HG03135 (cell line): ENCODE results near the gene SSTR3.

Experiments used
- ATAC-seq: cut with Tn5 transposase; IDR thresholded peaks from one replicate; pipeline ENCODE4 v1.9.1; 2021; ENCODE audit warnings: mild to moderate bottlenecking, moderate library complexity; ENCODE audit not compliant: unreplicated experiment

Gene SSTR3

DNA sequence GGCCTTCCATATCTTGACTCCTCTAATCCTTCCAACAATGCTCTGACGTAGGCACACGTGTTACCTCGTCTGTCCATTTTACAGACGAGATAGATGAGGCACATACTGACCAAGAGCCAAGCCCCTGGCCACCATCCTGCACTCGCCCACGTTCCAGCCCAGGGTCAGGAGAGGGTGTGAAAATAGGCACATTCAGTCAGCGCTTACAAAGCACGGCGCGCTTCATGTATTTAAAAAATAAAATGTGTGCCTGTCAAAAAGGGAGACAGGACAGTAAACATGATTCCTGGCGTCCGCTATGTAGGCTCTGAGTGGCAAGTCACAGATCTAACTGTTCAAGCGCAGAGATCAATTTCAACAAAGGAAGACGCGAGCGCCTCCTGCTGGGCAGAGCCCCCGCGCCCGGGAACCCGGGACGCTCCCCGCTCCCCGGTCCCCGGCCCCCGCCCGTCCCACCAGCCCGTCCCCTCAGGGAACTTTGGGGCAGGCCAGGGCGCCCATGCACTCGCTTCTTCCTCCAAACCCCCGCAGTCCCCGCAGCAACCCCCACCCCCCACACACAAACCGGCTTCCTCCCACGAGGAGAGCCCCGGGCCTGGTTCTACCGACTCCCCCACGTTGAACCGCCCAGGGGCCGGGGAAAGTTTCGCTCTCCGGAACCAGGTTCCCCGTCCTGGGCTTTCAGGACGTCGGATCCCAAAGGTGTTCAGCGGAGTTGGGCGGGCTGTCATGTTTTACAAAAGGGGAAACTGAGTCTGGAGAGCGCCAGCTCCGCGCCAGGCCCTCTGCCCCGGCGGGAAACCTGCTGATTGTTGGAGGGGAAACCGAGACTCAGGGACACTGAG, 13.8 kb downstream of the SSTR3 start:
- ATAC-seq: no peak

DNA sequence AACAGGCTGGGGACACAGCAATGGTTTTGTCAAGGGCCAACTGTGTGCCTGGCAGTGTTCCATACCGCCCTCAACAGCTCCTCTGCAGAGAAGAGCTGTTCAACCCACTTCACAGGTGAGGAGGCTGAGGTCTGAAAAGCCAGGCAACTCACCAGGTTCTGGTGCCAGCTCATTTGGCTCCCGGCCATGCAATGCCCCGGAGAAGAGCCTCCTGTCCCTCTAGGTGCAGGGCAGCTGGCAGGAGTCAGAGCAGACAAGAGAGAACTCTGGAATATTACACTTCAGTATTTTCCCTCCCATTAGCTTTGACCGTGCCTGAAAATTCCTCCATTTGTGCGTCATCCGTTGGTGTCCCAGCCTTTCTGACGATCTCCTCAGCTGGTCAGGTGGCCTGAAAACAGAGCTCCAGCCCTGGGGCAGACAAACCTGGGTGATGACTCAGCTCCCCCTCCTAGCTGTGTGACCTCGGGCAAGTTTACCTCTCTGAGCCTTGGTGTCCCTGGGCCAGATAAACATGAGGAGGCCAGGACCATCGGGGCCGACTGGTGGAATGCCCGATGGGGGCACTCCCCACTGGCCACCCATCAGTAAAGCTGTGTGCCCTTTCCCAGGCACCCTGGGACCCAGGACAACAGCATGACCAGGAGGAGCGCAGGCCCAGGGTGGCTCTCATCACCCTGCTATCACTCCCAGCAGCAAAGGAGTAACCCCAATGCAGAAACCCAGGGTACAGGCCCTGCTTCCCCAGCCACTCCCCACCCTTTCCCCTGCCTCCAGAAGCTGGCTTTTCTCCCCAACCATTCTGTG, 14.6 kb downstream of the SSTR3 start:
- ATAC-seq: no peak

DNA sequence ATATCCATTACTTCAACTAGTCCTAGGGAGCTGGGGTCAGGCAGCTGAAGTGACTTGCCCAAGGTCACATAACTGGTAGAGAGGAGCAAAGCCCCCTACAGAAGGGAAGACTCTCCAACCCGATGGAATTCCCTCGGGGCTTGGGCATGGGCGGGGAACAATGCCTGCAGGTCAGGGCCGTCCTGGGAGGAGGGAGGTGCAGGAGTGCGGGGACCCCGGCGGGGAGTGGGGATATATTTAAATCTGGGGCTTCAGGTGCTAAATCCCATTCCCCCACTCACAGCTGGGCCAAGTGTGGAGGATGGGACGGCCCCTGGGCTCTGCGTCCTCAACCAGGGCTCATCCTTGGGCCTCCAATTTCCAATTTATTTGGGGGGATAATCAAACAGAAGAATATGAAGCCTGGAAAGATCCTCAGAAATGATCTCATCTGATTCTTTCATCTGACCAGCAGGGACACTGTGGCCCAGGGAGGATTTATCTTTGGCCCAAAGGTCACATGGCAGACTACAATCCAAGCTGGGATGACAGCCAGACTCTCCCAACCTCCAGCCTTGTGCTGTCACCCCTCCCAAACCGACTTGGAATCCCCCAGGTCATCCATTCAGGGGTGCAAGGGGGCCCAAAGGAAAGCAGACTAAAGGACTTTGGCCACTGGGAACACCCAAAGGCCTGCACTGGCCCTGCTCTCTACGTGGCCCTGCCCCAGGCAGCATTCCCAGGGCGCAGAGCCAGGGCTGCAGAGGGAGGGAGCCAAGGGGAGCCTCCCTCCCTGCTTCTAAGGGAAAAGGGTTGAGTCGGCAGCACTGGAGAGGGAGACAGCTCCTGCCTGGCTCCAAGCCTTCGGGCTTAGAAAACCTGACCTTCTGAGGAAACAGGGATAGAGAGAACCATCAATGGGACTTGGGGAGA, 15.5 kb downstream of the SSTR3 start:
- ATAC-seq: no peak

DNA sequence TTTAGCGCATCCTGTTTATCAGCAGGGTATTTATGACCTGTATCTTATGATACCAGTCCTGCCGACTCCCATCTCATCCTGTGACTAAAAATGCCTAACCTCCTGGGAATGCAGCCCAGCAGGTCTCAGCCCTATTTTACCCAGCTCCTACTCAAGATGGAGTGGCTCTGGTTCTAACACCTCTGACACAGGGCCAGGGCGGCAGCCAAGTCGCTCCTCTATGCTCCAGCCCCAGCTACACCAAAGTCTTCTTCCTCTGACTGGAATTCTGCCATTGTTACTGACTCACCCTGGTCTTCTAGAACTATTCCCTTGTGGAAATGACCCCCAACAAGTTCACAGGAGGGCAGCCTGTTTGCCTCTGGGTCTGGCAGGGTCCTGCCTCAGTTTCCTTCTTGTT, 16.4 kb downstream of the SSTR3 start:
- no peak for ATAC-seq

DNA sequence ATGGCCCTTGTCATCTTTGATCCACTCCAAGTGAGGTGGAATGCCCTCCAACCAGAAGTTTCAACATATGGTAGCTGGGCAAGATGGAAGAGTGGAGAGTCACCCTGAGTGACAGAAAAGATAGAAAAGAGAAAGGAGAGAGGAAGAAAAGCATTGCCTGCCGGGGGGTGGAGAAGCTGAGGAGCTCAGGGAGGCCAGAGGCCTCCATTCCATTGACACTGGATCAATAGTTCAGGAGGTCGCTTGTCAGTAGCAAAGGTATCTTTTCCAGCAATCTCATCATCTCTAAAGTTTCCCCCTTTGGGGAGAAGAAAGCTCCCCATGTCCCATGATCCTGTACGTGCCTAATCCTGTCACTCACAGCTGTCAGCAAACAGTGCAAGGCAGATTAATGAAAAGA, 17.5 kb downstream of the SSTR3 start:
- ATAC-seq: no peak

DNA sequence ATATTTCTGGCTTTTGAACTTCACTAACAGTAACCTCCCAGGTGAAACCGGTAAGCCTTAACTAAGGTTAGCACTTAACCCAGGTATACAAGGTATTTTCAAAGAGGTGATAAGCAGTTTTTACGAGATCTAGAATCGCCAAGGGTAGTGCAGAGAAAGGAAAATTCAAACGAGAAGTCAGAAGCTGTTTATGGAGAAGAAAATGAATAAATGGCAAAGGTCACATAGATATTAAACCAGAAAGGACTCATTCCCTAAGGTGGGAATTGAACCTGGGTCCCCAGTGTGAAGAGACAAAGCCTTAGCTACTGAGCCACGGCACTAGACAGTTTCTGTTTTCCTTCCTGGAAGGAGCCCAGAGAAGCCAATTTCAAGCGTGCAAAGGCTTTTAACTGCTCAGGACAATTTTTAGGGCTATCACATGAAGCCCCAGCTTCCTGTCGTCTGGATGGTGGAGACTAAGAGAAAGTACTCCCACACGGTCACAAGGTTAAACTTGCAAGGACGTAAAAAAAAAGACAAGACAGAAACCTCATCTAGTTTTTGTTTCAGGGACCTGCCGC, 18.6 kb downstream of the SSTR3 start:
- no peak for ATAC-seq

DNA sequence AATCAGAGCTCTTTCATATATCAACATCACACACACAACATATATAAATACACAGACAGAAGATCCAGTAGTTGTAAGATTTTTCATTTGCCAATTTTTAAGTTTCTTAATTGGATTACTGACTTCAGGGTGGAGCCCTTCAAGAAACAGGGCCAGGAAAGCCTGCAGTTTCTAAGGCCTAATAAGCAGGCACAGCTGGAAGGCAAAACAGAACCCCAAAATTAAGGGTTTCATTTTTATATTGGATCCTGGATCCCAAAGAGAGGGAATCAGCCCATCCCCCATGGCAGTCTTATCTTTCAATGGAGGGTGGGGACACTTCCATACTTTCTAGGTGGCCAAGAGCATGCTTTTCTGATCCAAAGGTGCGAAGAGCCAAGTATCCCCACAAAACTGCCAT, 19.5 kb downstream of the SSTR3 start:
- ATAC-seq: no peak

DNA sequence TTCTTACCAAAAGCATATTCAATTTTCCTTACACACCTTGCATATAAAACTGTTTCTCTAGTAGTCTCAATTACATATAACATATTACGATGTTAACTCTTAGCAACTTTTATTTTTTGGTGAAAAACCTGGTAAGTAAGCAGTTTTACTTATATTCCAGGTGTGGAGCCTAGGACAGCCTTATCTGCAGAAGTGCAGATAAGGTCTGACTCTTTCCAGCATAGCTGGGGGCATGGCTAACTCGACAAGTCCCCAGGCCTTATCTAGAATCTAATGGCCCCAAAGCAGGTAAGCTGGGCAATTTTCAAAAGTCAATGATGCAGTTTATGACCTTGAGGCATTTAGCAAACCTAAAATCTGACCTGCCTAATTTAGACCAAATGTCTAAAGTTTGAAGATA, 20.1 kb downstream of the SSTR3 start:
- ATAC-seq: no peak

DNA sequence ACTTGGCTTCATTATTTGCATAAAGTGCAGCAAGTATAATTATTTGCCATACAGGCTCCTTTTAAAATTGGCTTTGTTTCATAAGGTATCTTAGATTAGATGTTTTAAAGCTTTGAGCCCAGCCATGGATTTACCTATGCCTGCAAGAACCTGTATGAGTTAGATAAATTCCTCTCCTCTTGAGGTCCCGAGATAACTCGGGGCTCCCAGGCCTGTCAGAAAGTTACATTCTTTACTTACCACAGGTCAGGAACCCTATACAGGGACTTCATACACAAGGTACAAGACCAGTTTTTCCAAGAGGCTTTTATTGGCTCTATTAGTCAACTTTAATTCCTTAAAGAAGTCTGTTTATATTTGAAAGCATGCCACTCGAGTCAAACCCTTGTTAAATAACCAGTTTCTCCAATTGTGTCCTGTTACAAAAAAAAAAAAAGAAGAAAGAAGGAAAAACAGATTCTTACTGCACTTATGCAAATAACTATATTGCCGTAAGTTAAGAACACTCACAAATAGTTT, 22.0 kb downstream of the SSTR3 start:
- no peak for ATAC-seq

DNA sequence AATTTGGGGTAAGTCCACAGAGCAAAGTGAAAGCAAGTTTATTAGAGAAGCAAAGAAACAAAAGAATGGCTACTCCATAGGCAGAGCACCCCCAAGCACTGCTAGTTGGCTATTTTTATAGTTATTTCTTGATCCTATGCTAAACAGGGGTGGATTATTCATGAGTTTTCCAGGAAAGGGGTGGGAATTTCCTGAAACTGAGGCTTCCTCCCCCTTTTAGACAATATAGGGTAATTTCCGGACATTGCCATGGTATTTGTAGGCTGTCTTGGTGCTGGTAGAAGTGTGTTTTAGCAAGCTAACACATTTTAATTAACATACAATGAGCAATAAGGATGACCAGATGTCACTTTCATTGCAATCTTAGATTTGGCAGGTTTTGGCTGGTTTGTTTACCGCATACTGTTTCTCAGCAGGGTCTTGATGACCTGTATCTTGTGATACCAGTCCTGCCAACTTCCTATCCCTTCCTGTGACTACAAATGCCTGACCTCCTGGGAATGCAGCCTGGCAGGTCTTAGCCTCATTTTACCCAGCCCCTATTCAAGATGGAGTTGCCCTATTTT, 23.3 kb downstream of the SSTR3 start:
- no peak for ATAC-seq

DNA sequence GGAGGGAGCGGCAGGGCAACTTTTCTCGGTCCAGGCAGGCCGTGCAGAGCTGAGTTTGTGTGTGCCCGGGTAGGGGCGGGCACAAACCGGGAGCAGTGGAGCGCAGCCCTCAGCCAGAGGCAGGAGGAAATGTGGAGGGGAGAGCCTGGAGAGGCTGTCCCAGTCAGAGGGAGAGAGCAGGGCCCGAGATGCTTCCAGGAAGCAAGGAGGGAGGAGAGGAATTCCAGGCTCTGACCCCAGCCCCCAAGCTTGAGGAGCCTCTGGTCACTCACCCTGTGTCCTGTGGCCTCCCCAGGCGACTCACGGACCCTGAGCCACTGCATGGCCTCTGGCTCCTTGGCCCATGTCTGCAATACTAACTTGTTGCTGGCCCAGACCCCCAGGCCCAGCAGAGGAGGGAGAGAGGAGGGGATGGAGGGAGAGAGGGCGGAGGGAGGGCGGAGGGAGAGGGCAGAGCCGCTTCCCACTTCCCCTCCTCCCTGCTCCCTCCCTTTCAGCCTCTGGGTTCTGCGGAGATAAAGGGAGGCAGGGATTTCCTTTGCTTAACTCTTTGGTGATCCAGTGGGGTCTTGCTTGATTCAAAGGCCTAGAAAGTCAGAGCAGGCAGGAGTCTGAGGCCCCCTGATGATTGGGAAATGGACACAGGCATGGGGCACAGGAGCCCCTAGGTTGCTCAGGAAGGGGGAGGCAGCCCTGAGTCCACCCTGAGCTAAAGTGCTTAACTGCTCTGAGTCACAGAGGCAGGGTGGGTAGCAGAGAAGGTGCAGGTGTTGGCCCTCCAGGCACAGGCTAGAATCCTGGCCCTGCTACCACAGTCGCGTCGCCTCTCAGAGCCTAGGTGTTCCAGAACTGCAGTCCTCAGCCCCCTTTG, 24.2 kb downstream of the SSTR3 start, which contains the start of gene C1QTNF6:
Gene C1QTNF6 (minus strand): TSS at position 357 of the 871 bp plus-strand sequence. CDS start 34 bp downstream, at position 323.
- ATAC-seq: no peak

DNA sequence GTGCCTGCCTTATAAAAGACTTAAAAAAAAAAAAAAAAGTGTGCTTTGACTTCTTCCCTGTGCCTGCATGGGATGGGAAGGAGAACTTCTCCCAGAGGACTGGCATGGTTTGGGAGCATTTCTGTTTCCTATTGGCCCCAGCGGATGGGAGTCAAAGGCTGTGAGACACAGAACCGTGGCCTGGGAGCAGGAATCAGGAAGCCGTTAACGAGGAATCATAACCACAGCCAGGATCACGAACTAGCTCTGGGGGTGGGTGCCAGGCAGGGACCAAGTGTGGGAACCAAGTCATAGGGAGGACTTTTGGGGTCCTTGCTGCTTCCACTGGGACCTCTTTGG, 24.8 kb downstream of the SSTR3 start:
- ATAC-seq: no peak

DNA sequence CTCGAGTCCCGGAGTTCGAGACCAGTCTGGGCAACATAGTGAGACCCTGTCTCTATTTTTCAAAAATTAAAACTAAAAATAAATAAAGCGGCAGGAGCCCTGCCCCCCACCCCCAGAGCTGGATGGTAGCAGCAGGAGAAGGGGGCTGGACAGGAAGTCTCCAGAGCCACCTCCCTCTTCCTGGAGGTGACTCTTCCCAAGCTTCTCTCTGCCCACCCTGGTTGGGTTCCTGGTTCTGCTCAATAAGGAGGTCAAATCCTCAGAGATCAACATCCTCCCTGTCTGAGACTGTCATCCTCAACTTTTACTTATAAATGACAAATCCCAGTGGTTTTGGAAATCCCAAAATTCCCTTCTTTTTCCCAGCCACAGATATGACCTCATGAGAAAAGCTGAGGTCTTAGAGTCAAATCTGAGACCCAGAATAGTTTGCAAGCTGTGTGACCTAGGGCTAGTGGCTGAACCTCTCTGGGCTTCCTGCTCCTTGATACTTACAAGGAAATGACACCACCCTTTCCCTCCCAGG, 25.2 kb downstream of the SSTR3 start:
- no peak for ATAC-seq

DNA sequence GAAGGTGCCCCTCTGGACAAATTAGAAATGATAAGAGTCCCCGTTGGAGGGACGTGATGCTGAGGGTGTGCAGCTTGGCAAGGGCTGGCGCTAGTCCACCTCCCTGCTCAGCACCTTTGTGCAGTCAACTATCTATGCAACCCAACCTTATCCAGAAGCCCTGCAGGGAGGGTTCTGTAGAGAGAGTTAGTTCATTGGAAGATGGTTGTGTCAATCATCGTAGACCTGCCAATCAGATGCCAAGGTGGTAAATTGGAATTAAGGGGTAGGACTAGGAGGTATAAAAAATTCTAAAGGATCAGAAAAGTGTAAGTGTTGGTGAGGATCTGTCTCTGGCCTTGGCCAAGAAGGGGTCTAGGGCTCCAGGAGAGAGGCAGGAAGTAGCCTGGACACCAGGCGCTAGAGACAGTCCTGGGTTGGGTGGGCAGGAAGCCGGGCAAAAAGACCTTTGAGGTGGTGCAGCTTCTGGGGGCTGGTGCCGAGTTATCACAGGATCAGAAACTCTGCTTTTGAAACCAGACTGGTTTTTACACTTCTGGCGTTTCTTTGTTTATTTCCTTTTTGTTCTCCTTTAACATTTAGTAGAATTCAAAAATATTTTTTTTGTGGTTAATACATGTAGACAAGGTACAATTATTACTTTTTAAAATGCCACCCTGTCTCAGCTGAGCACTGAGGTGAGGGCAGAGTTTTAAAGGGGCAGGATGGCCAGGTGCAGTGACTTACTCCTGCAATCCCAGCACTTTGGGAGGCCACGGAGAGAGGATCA, 25.9 kb downstream of the SSTR3 start:
- ATAC-seq: no peak

DNA sequence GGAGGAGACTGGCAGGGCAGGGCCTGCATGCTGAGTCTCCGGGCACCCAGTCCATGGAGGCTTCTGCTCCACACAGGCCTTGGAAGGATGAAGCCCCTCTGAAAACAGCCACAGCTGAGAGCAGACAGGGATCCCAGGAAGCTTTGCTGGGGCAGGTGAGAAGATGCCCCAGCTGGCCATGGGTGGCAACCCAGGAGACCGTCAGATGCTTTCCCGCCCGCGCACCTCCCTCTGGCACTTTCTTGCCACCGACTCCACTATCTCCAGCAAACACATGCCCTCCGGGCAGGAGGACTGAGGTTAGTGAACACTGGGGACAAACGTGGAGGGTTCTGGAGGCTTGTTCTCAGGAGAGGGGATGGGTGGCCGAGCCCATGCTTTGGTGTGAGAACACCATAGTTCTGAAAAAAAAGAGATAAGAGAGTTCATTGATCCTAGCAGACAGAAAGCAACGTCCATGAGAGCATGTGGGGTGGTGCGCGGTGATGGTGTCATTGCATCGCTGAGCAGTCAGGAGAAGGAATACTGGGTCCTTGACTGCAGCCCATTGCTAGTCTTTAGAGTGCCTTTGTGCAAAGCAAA, 26.5 kb downstream of the SSTR3 start:
- ATAC-seq: no peak

DNA sequence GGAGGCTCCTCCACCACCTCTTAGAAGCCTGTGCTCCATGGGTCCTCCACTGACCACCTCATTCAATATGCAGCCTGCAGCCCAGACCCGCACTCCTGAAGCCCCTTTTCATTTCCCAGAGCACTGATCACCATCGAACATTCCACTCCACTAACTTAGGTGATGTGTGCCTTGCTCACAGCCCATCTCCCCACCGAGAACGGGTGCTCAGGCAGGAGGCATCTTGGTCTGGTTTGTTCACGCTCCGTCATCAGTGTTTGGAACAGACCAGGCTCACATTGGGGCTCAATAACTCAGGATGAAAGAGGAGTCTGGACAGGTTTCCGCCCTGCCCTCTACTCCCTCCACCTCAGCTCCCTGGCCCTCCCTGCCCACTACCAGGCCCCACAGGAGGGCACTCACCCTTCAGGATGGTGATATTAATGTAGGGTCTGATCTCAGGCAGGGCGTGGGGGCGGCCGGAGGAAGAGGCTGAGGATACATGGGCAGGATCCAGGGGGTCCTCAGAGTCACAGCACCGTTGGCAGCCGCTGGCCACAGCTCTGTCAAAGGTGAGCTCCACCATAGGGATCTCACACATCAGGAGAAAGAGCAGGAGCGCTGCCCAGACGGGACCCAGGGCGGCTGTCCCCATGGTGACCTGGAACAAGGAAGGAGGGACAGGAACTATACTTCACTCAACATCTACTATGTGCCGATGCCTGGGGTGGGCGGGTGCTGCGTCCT, 27.3 kb downstream of the SSTR3 start:
- no peak for ATAC-seq

DNA sequence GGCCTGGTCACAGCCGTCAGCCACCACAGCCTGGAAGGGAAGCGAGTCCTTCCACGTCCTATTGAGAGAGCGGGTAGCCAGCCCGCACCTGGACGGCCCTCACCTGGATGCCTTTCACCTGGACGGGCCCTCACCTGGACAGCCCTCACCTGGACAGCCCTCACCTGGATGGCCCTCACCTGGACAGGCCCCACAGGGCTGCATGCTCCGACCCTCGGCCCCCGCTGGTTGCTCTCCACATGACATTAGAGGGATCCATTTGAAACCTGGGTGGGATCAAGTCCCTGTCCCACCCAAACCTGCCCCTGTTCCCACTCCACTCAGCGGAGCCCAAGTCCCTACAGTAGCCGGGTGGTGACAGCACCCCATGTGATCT, 27.9 kb downstream of the SSTR3 start:
- ATAC-seq: no peak
